Caco-2 (cell line): ENCODE measurements around the gene TGFB2. TPM values are rescaled to one million over a fixed set of nuclear protein-coding genes. Genes with fewer than 3 reads are reported as not detected.
A peak's percentile ranks its signal among the peaks of the same experiment; 100 is the strongest.

Source experiments
- BruUV-seq: library from RNA; stranded (reverse); fragments of 400-500 nt; replicated peaks from 2 replicates; lab custom pipeline; 2021; lab: Mats Ljungman, UMichigan
- CTCF ChIA-PET: fragments of 300-600 bp; sonication (Branson Sonifier 250); formaldehyde crosslinking; loops from one replicate; lab custom pipeline; 2022; ENCODE audit warnings: antibody characterized with exemption; lab: Charles Lee
- POLR2A ChIA-PET: fragments of 300-600 bp; sonication (Branson Sonifier 250); formaldehyde crosslinking; loops from one replicate; lab custom pipeline; 2022; ENCODE audit warnings: antibody characterized with exemption; lab: Charles Lee
- DNase-seq, 2 experiments: peaks; one replicate each; pipeline versions ENCODE4 v3.0.0 to v3.0.0-alpha.2; 2020 to 2022
- H3K27me3 ChIP-seq: replicated peaks from 2 replicates; pipeline ENCODE4 v1.6.0; 2011; ENCODE audit warnings: low read length; ENCODE audit not compliant: control insufficient read depth, insufficient read depth
- H3K36me3 ChIP-seq: 2 replicates; pipeline ENCODE4 v1.5.1; 2011; ENCODE audit warnings: low read length; ENCODE audit not compliant: control insufficient read depth, insufficient read depth
- H3K4me1 ChIP-seq: fragments of 250-450 bp; sonication (Bioruptor Pico); 2 replicates; pipeline ENCODE4 v1.5.1; 2020; ENCODE audit warnings: mild to moderate bottlenecking
- H3K4me3 ChIP-seq: 2 replicates; pipeline ENCODE4 v1.5.1; 2011; ENCODE audit warnings: low read depth, mild to moderate bottlenecking, control low read depth, low read length
- H3K9me3 ChIP-seq: fragments of 250-450 bp; sonication (Bioruptor Pico); 2 replicates; pipeline ENCODE4 v1.5.1; 2020; ENCODE audit warnings: mild to moderate bottlenecking, moderate library complexity
- H3K27ac Mint-ChIP-seq: one replicate; pipeline ENCODE4 v1.8.0; 2022; ENCODE audit warnings: mixed read lengths; ENCODE audit not compliant: unreplicated experiment
- H3K27me3 Mint-ChIP-seq: one replicate; pipeline ENCODE4 v1.8.0; 2022; ENCODE audit warnings: mixed read lengths; ENCODE audit not compliant: insufficient read depth, unreplicated experiment
- H3K36me3 Mint-ChIP-seq: one replicate; pipeline ENCODE4 v1.8.0; 2022; ENCODE audit warnings: mild to moderate bottlenecking, mixed read lengths; ENCODE audit not compliant: insufficient read depth, unreplicated experiment
- H3K4me1 Mint-ChIP-seq: one replicate; pipeline ENCODE4 v1.8.0; 2022; ENCODE audit warnings: low read depth, mixed read lengths; ENCODE audit not compliant: unreplicated experiment
- H3K4me3 Mint-ChIP-seq: one replicate; pipeline ENCODE4 v1.8.0; 2022; ENCODE audit warnings: mild to moderate bottlenecking, moderate library complexity, mixed read lengths; ENCODE audit not compliant: unreplicated experiment
- H3K9me3 Mint-ChIP-seq: one replicate; pipeline ENCODE4 v1.8.0; 2022; ENCODE audit warnings: mixed read lengths; ENCODE audit not compliant: unreplicated experiment
- intact Hi-C: fragments of 100-400 bp; cut with micrococcal nuclease; formaldehyde crosslinking; loops from one replicate; pipeline ENCODE4 v1.10.0; 2022; ENCODE audit not compliant: unreplicated experiment
- total RNA-seq: library from RNA; stranded (reverse); gene quantifications from 2 replicates; pipeline ENCODE4 v1.2.3, GENCODE V29; 2022
- TF ChIP-seq, protein P1 (sequence below), 2 experiments: fragments of 200-600 bp in 1 of 2; IDR thresholded peaks; 1 replicate in 1 of 2; 2 replicates in 1 of 2; pipeline versions ENCODE4 v1.5.1 to v1.8.0; 2011 to 2022; ENCODE audit warnings: antibody characterized with exemption in 1 of 2, control low read depth in 1 of 2, inconsistent platforms in 1 of 2, low read depth in 1 of 2, low read length in 1 of 2, mild to moderate bottlenecking in 1 of 2, moderate library complexity in 1 of 2; ENCODE audit not compliant: insufficient read depth in 1 of 2, severe bottlenecking in 1 of 2, unreplicated experiment in 1 of 2

The TGFB2 gene
- total RNA-seq, 1 experiment from 2014 or later = 14.2 TPM

GRCh38 chr1:218456444-218456843 is 111.3 kb downstream of the TGFB2 start:
- Mint-ChIP-seq H3K4me1 (peaks cover 19% of the 10 kb centered on the region), H3K27ac (no peak overlapping the region), H3K27me3 (no peaks in the 10 kb centered on the region), H3K9me3 (no peaks in the 10 kb centered on the region), H3K4me3 (no peak overlapping the region), H3K36me3 (no peaks in the 10 kb centered on the region)
- DNase-seq = no peak
- Histone ChIP-seq H3K4me3 (no peak overlapping the region), H3K9me3 (no peaks in the 10 kb centered on the region), H3K27me3 (no peaks in the 10 kb centered on the region), H3K4me1 (peaks cover 17% of the 10 kb centered on the region), H3K36me3 (no peaks in the 10 kb centered on the region)
- ChIA-PET POLR2A (no interaction called here), CTCF (no interaction called here)
- intact Hi-C loops = no loop called here
- BruUV-seq = no TSS peak
- TF ChIP-seq, protein P1, sequence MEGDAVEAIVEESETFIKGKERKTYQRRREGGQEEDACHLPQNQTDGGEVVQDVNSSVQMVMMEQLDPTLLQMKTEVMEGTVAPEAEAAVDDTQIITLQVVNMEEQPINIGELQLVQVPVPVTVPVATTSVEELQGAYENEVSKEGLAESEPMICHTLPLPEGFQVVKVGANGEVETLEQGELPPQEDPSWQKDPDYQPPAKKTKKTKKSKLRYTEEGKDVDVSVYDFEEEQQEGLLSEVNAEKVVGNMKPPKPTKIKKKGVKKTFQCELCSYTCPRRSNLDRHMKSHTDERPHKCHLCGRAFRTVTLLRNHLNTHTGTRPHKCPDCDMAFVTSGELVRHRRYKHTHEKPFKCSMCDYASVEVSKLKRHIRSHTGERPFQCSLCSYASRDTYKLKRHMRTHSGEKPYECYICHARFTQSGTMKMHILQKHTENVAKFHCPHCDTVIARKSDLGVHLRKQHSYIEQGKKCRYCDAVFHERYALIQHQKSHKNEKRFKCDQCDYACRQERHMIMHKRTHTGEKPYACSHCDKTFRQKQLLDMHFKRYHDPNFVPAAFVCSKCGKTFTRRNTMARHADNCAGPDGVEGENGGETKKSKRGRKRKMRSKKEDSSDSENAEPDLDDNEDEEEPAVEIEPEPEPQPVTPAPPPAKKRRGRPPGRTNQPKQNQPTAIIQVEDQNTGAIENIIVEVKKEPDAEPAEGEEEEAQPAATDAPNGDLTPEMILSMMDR (IDR thresholded peaks at IDR 0.05; ENCODE audit: insufficient read depth in 1 of 2, low read depth in 1 of 2, low read length in 1 of 2, severe bottlenecking in 1 of 2, unreplicated experiment in 1 of 2) = no peak

- Histone ChIP-seq H3K4me3 (no peak overlapping the region), H3K9me3 (no peaks in the 10 kb centered on the region), H3K36me3 (no peaks in the 10 kb centered on the region), H3K4me1 (peaks cover 29% of the 10 kb centered on the region), H3K27me3 (no peaks in the 10 kb centered on the region)
- Mint-ChIP-seq H3K36me3 (no peaks in the 10 kb centered on the region), H3K27ac (peak overlapping the region; percentile 71), H3K9me3 (no peaks in the 10 kb centered on the region), H3K4me1 (peaks cover 35% of the 10 kb centered on the region), H3K4me3 (peak overlapping the region; percentile 4), H3K27me3 (no peaks in the 10 kb centered on the region)
- TF ChIP-seq, protein P1 (IDR thresholded peaks at IDR 0.05; ENCODE audit: insufficient read depth in 1 of 2, low read depth in 1 of 2, low read length in 1 of 2, severe bottlenecking in 1 of 2, unreplicated experiment in 1 of 2) = no peak
- CTCF ChIA-PET = no interaction called here
- no peak for DNase-seq
- intact Hi-C loops = no loop called here
- BruUV-seq = no TSS peak
- POLR2A ChIA-PET = no interaction called here
Measured at GRCh38 chr1:218459450-218459849, 114.3 kb downstream of the TGFB2 start.

DNA sequence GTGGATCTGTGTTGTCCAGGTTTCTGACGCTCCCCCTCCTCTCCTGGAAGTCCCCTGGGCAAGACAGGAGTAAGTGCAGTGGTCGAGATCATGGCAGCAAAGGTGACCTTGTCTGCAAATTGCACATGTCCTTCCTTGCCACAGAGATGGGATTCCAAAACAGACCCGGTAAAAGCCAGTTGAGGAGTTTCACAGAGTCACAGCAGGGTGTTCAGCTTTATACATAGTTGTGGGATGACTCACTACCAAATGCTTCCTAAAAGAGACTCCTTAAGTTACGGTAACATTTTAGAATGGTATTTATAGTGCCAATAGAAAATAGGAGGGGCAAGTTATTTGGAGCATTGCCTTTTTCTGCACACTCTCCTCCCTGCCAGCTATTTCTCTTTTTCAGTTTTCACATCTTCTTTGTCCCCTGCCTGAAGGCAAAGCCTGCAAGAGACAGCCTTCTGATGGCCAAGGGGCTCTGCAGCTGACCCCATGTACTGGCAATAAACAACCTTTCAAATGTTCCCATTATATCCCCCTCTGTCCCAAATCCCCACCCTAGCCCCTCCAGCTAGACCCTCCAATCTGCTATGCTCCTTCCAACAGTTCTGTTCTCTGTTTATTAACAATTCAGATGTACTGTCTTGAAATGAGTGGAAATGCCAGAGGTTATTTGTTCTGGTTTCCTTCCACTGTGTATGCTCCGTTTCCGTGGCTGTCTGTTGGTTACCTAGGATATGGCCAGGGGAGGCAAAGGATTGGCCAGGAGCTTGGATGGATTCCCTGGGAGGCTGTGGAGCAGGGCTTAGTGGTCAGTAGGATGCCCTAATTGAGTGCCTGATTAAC is 115.0 kb downstream of the TGFB2 start:
- DNase-seq = peak; percentile 35 to 45
- Histone ChIP-seq H3K27me3 (no peaks in the 10 kb centered on the region), H3K4me3 (no peak overlapping the region), H3K36me3 (no peaks in the 10 kb centered on the region), H3K9me3 (no peaks in the 10 kb centered on the region), H3K4me1 (peaks cover 29% of the 10 kb centered on the region)
- TF ChIP-seq, protein P1 (IDR thresholded peaks at IDR 0.05; ENCODE audit: insufficient read depth in 1 of 2, low read depth in 1 of 2, low read length in 1 of 2, severe bottlenecking in 1 of 2, unreplicated experiment in 1 of 2) = no peak
- peak overlapping the region; percentile 4 for H3K4me3 Mint-ChIP-seq
- no peaks in the 10 kb centered on the region for H3K27me3 Mint-ChIP-seq
- no TSS peak for BruUV-seq
- H3K27ac Mint-ChIP-seq = peak overlapping the region; percentile 71
- H3K9me3 Mint-ChIP-seq = no peaks in the 10 kb centered on the region
- CTCF ChIA-PET = no interaction called here
- intact Hi-C loops = loop anchor here (5.0 kb wide), 2 partner anchors 93 to 113 kb away; partner anchors contain the start of gene TGFB2
- H3K4me1 Mint-ChIP-seq = peaks cover 35% of the 10 kb centered on the region
- H3K36me3 Mint-ChIP-seq = no peaks in the 10 kb centered on the region
- POLR2A ChIA-PET = no interaction called here
